Measurements from ENCODE around the gene PTPRC.
"Not testable (repeated sequence)": the region's sequence is repeated elsewhere in the genome, so short reads cannot be mapped to it uniquely, and the experiment has no call there.

Gene PTPRC

GRCh38 chr1:198638894-198639635 lies at the start of gene PTPRC:
PTPRC (plus strand) TSS chr1:198639040; CDS start chr1:198639269, 229 bp downstream.
- DNase-seq = no peak

GRCh38 chr1:198590454-198590853 lies 48.4 kb upstream of the PTPRC start:
- DNase-seq = no peak

GRCh38 chr1:198595765-198596164 lies 43.1 kb upstream of the PTPRC start:
- DNase-seq = no peak

GRCh38 chr1:198597690-198598430 lies 41.0 kb upstream of the PTPRC start:
- no peak for DNase-seq

- no peak for DNase-seq
Observed at GRCh38 chr1:198598796-198599321, 40.0 kb upstream of the PTPRC start.

- DNase-seq = no peak
Observed at GRCh38 chr1:198599749-198600148, 39.1 kb upstream of the PTPRC start.

GRCh38 chr1:198600906-198601305 lies 37.9 kb upstream of the PTPRC start:
- DNase-seq = no peak

GRCh38 chr1:198601310-198601709 lies 37.5 kb upstream of the PTPRC start:
- not testable (repeated sequence) for DNase-seq

GRCh38 chr1:198601936-198602889 lies 36.6 kb upstream of the PTPRC start:
- no peak for DNase-seq

GRCh38 chr1:198604975-198605374 lies 33.9 kb upstream of the PTPRC start:
- no peak for DNase-seq

- no peak for DNase-seq
Observed at GRCh38 chr1:198605406-198605805, 33.4 kb upstream of the PTPRC start.

GRCh38 chr1:198606020-198606438 lies 32.8 kb upstream of the PTPRC start:
- DNase-seq = no peak

- no peak for DNase-seq
Observed at GRCh38 chr1:198607714-198608113, 31.1 kb upstream of the PTPRC start.

- no peak for DNase-seq
Observed at GRCh38 chr1:198610362-198610761, 28.5 kb upstream of the PTPRC start.

GRCh38 chr1:198611219-198611618 lies 27.6 kb upstream of the PTPRC start:
- no peak for DNase-seq

GRCh38 chr1:198612471-198613260 lies 26.2 kb upstream of the PTPRC start:
- DNase-seq = no peak

GRCh38 chr1:198617406-198617805 lies 21.4 kb upstream of the PTPRC start:
- no peak for DNase-seq

- DNase-seq = no peak
Observed at GRCh38 chr1:198619375-198620140, 19.3 kb upstream of the PTPRC start.

- no peak for DNase-seq
Observed at GRCh38 chr1:198620218-198620617, 18.6 kb upstream of the PTPRC start.

- no peak for DNase-seq
Observed at GRCh38 chr1:198620951-198621824, 17.7 kb upstream of the PTPRC start.

Data from amniotic stem cell (primary cell).